ENCODE data around the gene CTBP2.
A peak's percentile ranks its signal among the peaks of the same experiment; 100 is the strongest.
"Not testable (repeated sequence)": the region's sequence is repeated elsewhere in the genome, so short reads cannot be mapped to it uniquely, and the experiment has no call there.

The CTBP2 gene

DNA sequence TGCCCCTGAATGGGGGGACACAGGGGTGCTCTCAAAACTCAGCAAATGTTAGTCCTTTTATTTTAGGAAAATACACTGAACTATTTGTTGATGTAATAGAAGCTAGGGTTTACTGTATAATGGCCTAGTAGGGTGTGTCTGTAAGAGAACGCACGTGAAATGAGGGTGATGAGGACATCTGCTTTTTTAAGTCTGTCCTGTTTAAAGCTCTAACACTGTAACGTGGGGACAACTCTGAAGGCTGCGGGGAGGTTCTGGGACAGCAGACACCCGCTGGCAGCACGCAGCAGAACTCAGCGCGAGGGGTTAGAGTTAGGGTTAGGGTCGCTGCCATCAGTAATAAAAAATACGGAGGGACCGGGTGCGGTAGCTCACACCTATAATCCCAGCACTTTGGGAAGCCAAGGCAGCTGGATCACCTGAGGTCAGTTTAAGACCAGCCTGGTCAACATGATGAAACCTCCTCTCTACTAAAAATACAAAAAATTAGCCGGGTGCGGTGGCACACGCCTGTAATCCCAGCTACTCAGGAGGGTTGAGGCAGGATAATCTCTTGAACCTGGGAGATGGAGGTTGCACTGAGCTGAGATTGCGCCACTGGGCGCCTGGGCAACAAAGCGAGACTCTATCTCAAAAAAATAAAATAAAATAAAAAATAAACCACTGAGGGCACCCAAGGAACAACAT, 98.0 kb downstream of the CTBP2 start:
- Histone ChIP-seq H3K4me1 (ENCODE audit: control insufficient read depth, insufficient read depth, low read length) (peaks cover 56% of the 10 kb centered on the region), H3K4me3 (ENCODE audit: low read length) (no peak overlapping the region), H3K27me3 (replicated peaks; ENCODE audit: control insufficient read depth, insufficient read depth, low read length) (no peaks in the 10 kb centered on the region), H3K36me3 (ENCODE audit: control insufficient read depth, insufficient read depth, low read length, severe bottlenecking) (no peaks in the 10 kb centered on the region), H3K9ac (ENCODE audit: low read length) (no peak overlapping the region), H3K9me3 (ENCODE audit: control insufficient read depth, low read length) (no peaks in the 10 kb centered on the region)
- no peak for DNase-seq (ENCODE audit: low read depth)

- H3K4me1 ChIP-seq (ENCODE audit: control insufficient read depth, insufficient read depth, low read length) = peaks cover 62% of the 10 kb centered on the region
Observed at GRCh38 chr10:125061557-125062226, 98.7 kb downstream of the CTBP2 start.

GRCh38 chr10:125060826-125061556, 99.4 kb downstream of the CTBP2 start:
- Histone ChIP-seq H3K27me3 (replicated peaks; ENCODE audit: control insufficient read depth, insufficient read depth, low read length) (no peaks in the 10 kb centered on the region), H3K4me1 (ENCODE audit: control insufficient read depth, insufficient read depth, low read length) (peaks cover 68% of the 10 kb centered on the region), H3K4me3 (ENCODE audit: low read length) (peak overlapping the region; percentile 49), H3K9ac (ENCODE audit: low read length) (peak overlapping the region; percentile 59), H3K9me3 (ENCODE audit: control insufficient read depth, low read length) (no peaks in the 10 kb centered on the region), H3K36me3 (ENCODE audit: control insufficient read depth, insufficient read depth, low read length, severe bottlenecking) (no peaks in the 10 kb centered on the region)
- DNase-seq (ENCODE audit: low read depth) = peak; percentile 95

More at GRCh38 chr10:125061557-125062226, 98.7 kb downstream of the CTBP2 start:
- Histone ChIP-seq H3K9me3 (ENCODE audit: control insufficient read depth, low read length) (no peaks in the 10 kb centered on the region), H3K4me3 (ENCODE audit: low read length) (peak overlapping the region; percentile 16), H3K9ac (ENCODE audit: low read length) (peak overlapping the region; percentile 59), H3K36me3 (ENCODE audit: control insufficient read depth, insufficient read depth, low read length, severe bottlenecking) (no peaks in the 10 kb centered on the region), H3K27me3 (replicated peaks; ENCODE audit: control insufficient read depth, insufficient read depth, low read length) (no peaks in the 10 kb centered on the region)
- DNase-seq (ENCODE audit: low read depth) = no peak

- no peaks in the 10 kb centered on the region for H3K27me3 ChIP-seq (replicated peaks; ENCODE audit: control insufficient read depth, insufficient read depth, low read length)
- DNase-seq (ENCODE audit: low read depth) = peak; percentile 80
- H3K9me3 ChIP-seq (ENCODE audit: control insufficient read depth, low read length) = no peaks in the 10 kb centered on the region
- peaks cover 68% of the 10 kb centered on the region for H3K4me1 ChIP-seq (ENCODE audit: control insufficient read depth, insufficient read depth, low read length)
- H3K4me3 ChIP-seq (ENCODE audit: low read length) = peak overlapping the region; percentile 49
- no peaks in the 10 kb centered on the region for H3K36me3 ChIP-seq (ENCODE audit: control insufficient read depth, insufficient read depth, low read length, severe bottlenecking)
- H3K9ac ChIP-seq (ENCODE audit: low read length) = peak overlapping the region; percentile 59
Observed at GRCh38 chr10:125060482-125060825, 99.9 kb downstream of the CTBP2 start.

GRCh38 chr10:125060026-125060425, 100.3 kb downstream of the CTBP2 start:
- Histone ChIP-seq H3K27me3 (replicated peaks; ENCODE audit: control insufficient read depth, insufficient read depth, low read length) (no peaks in the 10 kb centered on the region), H3K9ac (ENCODE audit: low read length) (peak overlapping the region; percentile 59), H3K4me1 (ENCODE audit: control insufficient read depth, insufficient read depth, low read length) (peaks cover 65% of the 10 kb centered on the region), H3K4me3 (ENCODE audit: low read length) (no peak overlapping the region), H3K9me3 (ENCODE audit: control insufficient read depth, low read length) (no peaks in the 10 kb centered on the region), H3K36me3 (ENCODE audit: control insufficient read depth, insufficient read depth, low read length, severe bottlenecking) (no peaks in the 10 kb centered on the region)
- DNase-seq (ENCODE audit: low read depth) = peak; percentile 64

DNA sequence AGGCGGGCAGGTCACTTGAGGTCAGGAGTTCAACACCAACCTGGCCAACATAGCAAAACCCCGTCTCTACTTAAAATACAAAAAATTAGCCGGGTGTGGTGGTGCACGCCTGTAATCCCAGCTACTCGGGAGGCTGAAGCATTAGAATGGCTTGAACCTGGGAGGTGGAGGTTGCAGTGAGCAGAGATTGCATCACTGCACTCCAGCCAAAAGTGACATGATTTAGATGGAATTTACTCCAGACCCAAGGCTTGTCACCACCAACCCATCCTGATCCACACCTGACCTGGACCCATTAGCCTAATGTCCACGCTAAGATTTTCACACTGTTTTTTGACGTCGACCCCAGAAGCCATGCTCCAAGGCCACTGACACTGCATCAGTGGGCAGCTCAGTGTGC, 101.0 kb downstream of the CTBP2 start:
- H3K36me3 ChIP-seq (ENCODE audit: control insufficient read depth, insufficient read depth, low read length, severe bottlenecking); H3K9ac ChIP-seq (ENCODE audit: low read length); H3K27me3 ChIP-seq (replicated peaks; ENCODE audit: control insufficient read depth, insufficient read depth, low read length); H3K9me3 ChIP-seq (ENCODE audit: control insufficient read depth, low read length); DNase-seq (ENCODE audit: low read depth); H3K4me3 ChIP-seq (ENCODE audit: low read length): not testable (repeated sequence)
- H3K4me1 ChIP-seq (ENCODE audit: control insufficient read depth, insufficient read depth, low read length) = peaks cover 59% of the 10 kb centered on the region

DNA sequence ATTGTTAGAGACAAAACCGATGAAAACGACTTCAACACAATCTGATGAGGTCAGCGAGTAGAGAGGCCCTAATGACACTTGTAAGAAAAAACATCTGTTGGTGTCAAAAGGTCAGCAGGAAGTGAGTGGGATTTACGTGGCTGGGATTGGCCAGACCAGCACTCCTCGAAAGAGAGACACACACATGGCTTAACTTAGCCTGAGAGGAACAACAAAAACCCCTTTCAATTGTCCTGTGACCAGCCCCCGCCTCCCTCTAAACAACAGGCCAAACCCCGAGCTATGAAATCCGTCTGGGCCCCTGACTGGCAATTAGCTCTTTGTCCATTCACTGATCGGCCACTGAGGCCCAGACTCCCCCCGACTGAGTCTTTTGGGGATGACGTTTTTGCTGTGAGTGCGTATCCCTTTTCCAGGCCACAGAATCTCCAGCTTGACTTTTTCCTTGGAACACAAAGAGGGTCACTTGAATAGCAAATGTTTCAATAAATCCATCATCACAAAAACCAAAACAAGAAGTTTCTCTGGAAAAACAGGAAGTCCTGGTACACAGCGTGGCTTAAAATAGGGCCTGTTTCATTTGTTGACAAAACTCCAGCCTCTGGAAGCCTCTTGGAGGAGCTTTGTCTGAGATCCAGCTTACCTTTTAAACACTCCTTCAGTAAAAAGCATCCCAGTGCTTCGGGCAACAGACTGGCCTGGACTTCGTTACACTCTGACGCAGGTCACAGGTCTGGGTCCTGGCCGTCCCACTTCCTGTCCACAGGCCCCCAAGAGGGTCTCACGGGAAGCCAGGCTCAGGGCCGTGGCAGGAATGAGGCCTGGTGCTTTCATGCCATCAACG, 103.0 kb downstream of the CTBP2 start:
- Histone ChIP-seq H3K36me3 (ENCODE audit: control insufficient read depth, insufficient read depth, low read length, severe bottlenecking) (no peaks in the 10 kb centered on the region), H3K9ac (ENCODE audit: low read length) (peak overlapping the region; percentile 40), H3K9me3 (ENCODE audit: control insufficient read depth, low read length) (no peaks in the 10 kb centered on the region), H3K4me1 (ENCODE audit: control insufficient read depth, insufficient read depth, low read length) (peaks cover 44% of the 10 kb centered on the region), H3K4me3 (ENCODE audit: low read length) (no peak overlapping the region), H3K27me3 (replicated peaks; ENCODE audit: control insufficient read depth, insufficient read depth, low read length) (no peaks in the 10 kb centered on the region)
- peak; percentile 87 for DNase-seq (ENCODE audit: low read depth)

DNA sequence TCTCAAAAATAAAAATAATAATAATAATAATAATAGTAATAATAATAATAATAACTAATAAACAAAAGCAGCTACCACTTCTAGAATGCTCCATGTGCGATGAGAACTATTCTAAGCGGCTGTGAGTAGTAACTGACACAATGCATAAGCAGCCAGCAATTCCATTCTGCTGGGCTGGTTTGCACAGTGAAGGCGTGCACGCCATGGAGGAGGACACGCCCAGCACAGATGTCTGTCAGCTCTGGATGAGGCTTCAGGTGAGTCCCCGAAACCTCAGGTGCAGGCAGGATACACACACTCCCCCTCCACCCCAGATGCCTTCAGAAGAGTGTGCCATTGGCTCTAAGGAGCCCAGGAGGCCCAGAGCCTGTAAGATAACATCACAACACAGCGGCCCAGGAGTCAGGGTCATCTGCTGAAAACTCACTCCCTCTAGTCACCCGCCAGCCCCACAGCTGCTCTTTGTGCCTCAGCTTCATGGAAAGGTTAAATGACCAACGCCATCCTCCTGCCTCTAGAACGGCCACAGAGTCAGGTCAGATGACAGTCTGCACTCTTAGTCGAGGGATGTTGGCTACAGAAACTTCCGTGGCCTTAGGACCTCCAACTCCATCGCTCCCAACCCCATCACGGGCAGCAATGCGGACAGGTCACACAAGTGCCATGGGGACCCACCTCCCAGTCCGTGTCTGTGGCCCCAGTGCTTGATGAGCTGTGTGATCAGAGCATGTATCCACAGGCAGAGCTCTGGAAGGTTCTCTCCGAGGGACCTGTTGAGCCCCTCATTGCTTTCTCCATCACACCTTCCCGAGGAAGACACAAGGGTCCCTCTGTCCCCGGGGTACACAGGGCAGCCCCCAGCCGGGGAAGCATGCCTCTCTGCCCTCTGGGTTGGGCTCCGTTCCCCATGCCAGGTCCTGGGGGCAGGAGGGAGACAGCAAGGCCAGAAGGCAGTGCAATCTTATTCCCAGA, 103.9 kb downstream of the CTBP2 start:
- H3K36me3 ChIP-seq (ENCODE audit: control insufficient read depth, insufficient read depth, low read length, severe bottlenecking) = no peaks in the 10 kb centered on the region
- DNase-seq (ENCODE audit: low read depth) = no peak
- H3K9me3 ChIP-seq (ENCODE audit: control insufficient read depth, low read length) = no peaks in the 10 kb centered on the region
- no peak overlapping the region for H3K4me3 ChIP-seq (ENCODE audit: low read length)
- peaks cover 38% of the 10 kb centered on the region for H3K4me1 ChIP-seq (ENCODE audit: control insufficient read depth, insufficient read depth, low read length)
- H3K27me3 ChIP-seq (replicated peaks; ENCODE audit: control insufficient read depth, insufficient read depth, low read length) = no peaks in the 10 kb centered on the region
- peak overlapping the region; percentile 3 for H3K9ac ChIP-seq (ENCODE audit: low read length)

- H3K4me3 ChIP-seq (ENCODE audit: low read length) = no peak overlapping the region
- H3K4me1 ChIP-seq (ENCODE audit: control insufficient read depth, insufficient read depth, low read length) = peaks cover 28% of the 10 kb centered on the region
- H3K9ac ChIP-seq (ENCODE audit: low read length) = no peak overlapping the region
- no peaks in the 10 kb centered on the region for H3K9me3 ChIP-seq (ENCODE audit: control insufficient read depth, low read length)
- DNase-seq (ENCODE audit: low read depth) = no peak
- H3K36me3 ChIP-seq (ENCODE audit: control insufficient read depth, insufficient read depth, low read length, severe bottlenecking) = no peaks in the 10 kb centered on the region
- H3K27me3 ChIP-seq (replicated peaks; ENCODE audit: control insufficient read depth, insufficient read depth, low read length) = no peaks in the 10 kb centered on the region
Observed at GRCh38 chr10:125055446-125055845, 104.9 kb downstream of the CTBP2 start.

DNA sequence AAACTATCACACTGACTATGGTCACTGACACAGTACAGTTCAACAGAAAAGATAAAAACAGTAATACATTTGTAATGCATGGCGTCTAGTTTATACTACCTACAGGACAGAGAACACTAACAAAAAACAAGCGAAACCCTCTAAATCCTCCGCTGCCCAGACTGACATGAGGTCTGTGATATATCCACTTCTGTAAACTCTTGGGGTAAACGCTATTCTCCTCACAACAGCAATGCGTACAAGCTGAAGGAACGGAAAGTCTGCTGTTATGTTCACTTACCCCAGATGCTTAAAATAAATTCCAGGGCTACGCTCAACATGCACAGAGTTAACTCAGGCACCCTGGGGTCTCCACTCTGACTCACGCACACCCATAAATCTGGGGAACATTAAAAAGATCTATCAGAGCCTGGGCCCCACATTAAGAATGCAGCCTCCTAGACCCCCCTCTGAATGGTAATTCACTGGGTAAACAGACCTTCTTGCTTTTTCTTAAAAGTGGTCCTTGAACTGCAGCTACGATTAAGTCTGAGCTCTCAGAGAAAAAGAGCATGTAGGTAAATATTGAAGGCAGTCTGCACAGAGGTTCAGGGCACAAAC, 105.6 kb downstream of the CTBP2 start:
- Histone ChIP-seq H3K4me1 (ENCODE audit: control insufficient read depth, insufficient read depth, low read length) (peaks cover 21% of the 10 kb centered on the region), H3K9ac (ENCODE audit: low read length) (no peak overlapping the region)
- no peak for DNase-seq (ENCODE audit: low read depth)

More for the DNA sequence above, 105.6 kb downstream of the CTBP2 start:
- no peaks in the 10 kb centered on the region for H3K36me3 ChIP-seq (ENCODE audit: control insufficient read depth, insufficient read depth, low read length, severe bottlenecking)
- H3K9me3 ChIP-seq (ENCODE audit: control insufficient read depth, low read length) = no peaks in the 10 kb centered on the region
- H3K4me3 ChIP-seq (ENCODE audit: low read length) = no peak overlapping the region
- H3K27me3 ChIP-seq (replicated peaks; ENCODE audit: control insufficient read depth, insufficient read depth, low read length) = no peaks in the 10 kb centered on the region

Data from adipocyte (in vitro differentiated cells).